SK-N-SH (cell line): ENCODE data around the gene ANKS4B.

Experiments used
- CHD2 ChIP-seq: fragments of 150-350 bp; IDR thresholded peaks from 2 replicates; pipeline ENCODE4 v1.6.1; 2018; ENCODE audit warnings: low read length; ENCODE audit not compliant: partially characterized antibody
- JUND ChIP-seq: IDR thresholded peaks from 2 replicates; pipeline ENCODE4 v1.4.0; 2012
- MEF2A ChIP-seq: IDR thresholded peaks from 2 replicates; pipeline ENCODE4 v1.4.0; 2012; ENCODE audit warnings: low read depth, borderline replicate concordance
- NFIC ChIP-seq: IDR thresholded peaks from 2 replicates; pipeline ENCODE4 v1.4.0; 2012; ENCODE audit warnings: borderline replicate concordance
- RAD21 ChIP-seq: IDR thresholded peaks from 2 replicates; pipeline ENCODE4 v1.6.1; 2012; ENCODE audit warnings: mild to moderate bottlenecking, low read length
- TF ChIP-seq, protein P1 (sequence below): IDR thresholded peaks from 2 replicates; pipeline ENCODE4 v1.6.1; 2012; ENCODE audit warnings: mild to moderate bottlenecking, low read depth, low read length, moderate library complexity
- TF ChIP-seq, protein P2 (sequence below): fragments of 200-600 bp; sonication (generic); IDR thresholded peaks from 2 replicates; pipeline ENCODE4 v1.6.1; 2017; ENCODE audit warnings: antibody characterized with exemption, mild to moderate bottlenecking, moderate library complexity

DNA sequence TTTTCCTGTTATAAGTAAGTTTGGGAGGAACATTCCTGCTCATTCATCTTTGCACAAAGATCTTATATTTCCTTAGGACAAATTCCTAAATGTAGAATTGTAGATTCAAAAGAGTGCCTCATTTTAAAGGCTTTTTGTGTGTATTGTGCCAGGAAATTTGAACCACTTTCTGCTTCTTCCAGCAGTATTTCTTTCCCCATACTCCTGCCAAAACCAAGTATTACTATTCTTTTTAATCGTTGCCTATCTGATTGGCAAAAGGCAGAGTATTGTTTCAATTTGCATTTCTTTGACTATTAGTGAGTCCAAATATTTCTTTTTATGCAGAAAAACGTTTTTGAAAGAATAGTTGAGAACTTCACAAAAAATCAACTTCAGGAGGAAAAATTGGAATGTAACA is 9.3 kb downstream of the ANKS4B start:
- TF ChIP-seq JUND: no peak
- no peak for TF ChIP-seq NFIC
- TF ChIP-seq, protein P1, sequence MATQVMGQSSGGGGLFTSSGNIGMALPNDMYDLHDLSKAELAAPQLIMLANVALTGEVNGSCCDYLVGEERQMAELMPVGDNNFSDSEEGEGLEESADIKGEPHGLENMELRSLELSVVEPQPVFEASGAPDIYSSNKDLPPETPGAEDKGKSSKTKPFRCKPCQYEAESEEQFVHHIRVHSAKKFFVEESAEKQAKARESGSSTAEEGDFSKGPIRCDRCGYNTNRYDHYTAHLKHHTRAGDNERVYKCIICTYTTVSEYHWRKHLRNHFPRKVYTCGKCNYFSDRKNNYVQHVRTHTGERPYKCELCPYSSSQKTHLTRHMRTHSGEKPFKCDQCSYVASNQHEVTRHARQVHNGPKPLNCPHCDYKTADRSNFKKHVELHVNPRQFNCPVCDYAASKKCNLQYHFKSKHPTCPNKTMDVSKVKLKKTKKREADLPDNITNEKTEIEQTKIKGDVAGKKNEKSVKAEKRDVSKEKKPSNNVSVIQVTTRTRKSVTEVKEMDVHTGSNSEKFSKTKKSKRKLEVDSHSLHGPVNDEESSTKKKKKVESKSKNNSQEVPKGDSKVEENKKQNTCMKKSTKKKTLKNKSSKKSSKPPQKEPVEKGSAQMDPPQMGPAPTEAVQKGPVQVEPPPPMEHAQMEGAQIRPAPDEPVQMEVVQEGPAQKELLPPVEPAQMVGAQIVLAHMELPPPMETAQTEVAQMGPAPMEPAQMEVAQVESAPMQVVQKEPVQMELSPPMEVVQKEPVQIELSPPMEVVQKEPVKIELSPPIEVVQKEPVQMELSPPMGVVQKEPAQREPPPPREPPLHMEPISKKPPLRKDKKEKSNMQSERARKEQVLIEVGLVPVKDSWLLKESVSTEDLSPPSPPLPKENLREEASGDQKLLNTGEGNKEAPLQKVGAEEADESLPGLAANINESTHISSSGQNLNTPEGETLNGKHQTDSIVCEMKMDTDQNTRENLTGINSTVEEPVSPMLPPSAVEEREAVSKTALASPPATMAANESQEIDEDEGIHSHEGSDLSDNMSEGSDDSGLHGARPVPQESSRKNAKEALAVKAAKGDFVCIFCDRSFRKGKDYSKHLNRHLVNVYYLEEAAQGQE: no peak
- TF ChIP-seq RAD21: no peak
- TF ChIP-seq, protein P2, sequence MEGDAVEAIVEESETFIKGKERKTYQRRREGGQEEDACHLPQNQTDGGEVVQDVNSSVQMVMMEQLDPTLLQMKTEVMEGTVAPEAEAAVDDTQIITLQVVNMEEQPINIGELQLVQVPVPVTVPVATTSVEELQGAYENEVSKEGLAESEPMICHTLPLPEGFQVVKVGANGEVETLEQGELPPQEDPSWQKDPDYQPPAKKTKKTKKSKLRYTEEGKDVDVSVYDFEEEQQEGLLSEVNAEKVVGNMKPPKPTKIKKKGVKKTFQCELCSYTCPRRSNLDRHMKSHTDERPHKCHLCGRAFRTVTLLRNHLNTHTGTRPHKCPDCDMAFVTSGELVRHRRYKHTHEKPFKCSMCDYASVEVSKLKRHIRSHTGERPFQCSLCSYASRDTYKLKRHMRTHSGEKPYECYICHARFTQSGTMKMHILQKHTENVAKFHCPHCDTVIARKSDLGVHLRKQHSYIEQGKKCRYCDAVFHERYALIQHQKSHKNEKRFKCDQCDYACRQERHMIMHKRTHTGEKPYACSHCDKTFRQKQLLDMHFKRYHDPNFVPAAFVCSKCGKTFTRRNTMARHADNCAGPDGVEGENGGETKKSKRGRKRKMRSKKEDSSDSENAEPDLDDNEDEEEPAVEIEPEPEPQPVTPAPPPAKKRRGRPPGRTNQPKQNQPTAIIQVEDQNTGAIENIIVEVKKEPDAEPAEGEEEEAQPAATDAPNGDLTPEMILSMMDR: no peak
- no peak for TF ChIP-seq CHD2
- TF ChIP-seq MEF2A: no peak
